Measurements from ENCODE around the gene PRDM16. TPM values are rescaled to one million over a fixed set of nuclear protein-coding genes. Genes with fewer than 3 reads are reported as not detected.

The PRDM16 gene
- total RNA-seq, 2 experiments from 2014 or later, result not detected

DNA sequence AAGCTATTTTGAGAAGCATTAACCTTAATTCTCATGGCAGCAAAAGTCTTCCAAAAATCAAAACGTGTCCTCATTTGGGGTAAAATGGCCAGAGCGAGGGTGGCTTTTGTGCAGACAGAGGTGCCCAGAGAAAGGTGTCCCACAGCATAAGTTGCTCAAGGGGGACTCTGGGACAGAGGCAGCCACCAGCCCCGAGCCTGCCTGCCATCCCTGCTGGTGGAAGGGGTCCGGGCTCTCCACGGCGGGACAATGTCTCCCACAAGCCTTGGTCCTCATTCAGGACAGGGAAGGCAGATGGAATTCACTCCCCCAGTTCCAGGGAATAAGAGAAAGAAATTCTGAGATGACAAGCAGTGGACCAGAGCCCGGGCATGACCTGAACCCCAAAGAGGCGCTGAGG is 372.9 kb downstream of the PRDM16 start:
- Histone ChIP-seq H3K9me2 (ENCODE audit: insufficient read depth, low read length) (no peaks in the 10 kb centered on the region), H3K27ac (ENCODE audit: low read depth, low read length, poor library complexity, severe bottlenecking) (no peak overlapping the region), H3K4me1 (ENCODE audit: insufficient read depth, low read length, poor library complexity, severe bottlenecking) (no peaks in the 10 kb centered on the region), H3K9me3 (ENCODE audit: low read length) (no peaks in the 10 kb centered on the region), H3K4me3 (ENCODE audit: low read depth, low read length, poor library complexity, severe bottlenecking) (no peak overlapping the region), H2AFZ (ENCODE audit: low read length) (no peak overlapping the region), H3K4me2 (ENCODE audit: low read length) (no peak overlapping the region), H3K79me2 (ENCODE audit: insufficient read depth, low read depth, low read length) (no peaks in the 10 kb centered on the region), H3K36me3 (ENCODE audit: insufficient read depth, low read length) (no peaks in the 10 kb centered on the region), H4K20me1 (ENCODE audit: insufficient read depth, low read length) (no peaks in the 10 kb centered on the region)
- intact Hi-C loops (cut with micrococcal nuclease; ENCODE audit: unreplicated experiment), result no loop called here
- no peak for TF ChIP-seq EZH2phosphoT487 (IDR thresholded peaks at IDR 0.05; ENCODE audit: borderline replicate concordance, low read depth, low read length)
- TF ChIP-seq, protein P1, sequence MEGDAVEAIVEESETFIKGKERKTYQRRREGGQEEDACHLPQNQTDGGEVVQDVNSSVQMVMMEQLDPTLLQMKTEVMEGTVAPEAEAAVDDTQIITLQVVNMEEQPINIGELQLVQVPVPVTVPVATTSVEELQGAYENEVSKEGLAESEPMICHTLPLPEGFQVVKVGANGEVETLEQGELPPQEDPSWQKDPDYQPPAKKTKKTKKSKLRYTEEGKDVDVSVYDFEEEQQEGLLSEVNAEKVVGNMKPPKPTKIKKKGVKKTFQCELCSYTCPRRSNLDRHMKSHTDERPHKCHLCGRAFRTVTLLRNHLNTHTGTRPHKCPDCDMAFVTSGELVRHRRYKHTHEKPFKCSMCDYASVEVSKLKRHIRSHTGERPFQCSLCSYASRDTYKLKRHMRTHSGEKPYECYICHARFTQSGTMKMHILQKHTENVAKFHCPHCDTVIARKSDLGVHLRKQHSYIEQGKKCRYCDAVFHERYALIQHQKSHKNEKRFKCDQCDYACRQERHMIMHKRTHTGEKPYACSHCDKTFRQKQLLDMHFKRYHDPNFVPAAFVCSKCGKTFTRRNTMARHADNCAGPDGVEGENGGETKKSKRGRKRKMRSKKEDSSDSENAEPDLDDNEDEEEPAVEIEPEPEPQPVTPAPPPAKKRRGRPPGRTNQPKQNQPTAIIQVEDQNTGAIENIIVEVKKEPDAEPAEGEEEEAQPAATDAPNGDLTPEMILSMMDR (conservative IDR thresholded peaks at IDR 0.05; ENCODE audit: low read length), result no peak
- CTCF ChIA-PET (ENCODE audit: unreplicated experiment), result no interaction called here
- BruUV-seq (replicated peaks), result no TSS peak
- no peak for DNase-seq (ENCODE audit: low spot score)
- POLR2A ChIA-PET, result interaction anchor here (1.1 kb wide), 1 partner anchor 11 kb away, joined by 4 read pairs; no protein-coding TSS in a partner anchor

DNA sequence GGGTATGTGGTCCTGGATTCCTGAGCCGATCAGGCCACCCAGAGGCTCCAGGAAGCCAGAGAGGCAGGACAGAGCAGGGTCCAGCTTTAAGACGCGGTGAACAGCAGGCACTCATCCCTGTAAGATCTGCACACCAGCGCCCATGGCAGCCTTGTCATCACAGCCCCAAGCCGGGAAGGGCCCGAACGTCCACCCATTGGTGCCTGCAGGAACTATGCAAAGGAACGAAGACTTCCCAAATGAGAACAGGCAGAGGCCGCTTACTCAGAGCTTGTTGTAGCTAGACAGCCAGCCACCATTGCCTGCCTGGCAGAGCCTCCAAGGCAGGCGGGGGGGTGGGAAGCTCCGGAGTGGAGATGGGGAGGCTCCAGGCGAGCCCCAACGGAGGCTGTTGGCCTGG is 373.3 kb downstream of the PRDM16 start:
- Histone ChIP-seq H3K27ac (ENCODE audit: low read depth, low read length, poor library complexity, severe bottlenecking) (no peak overlapping the region), H3K4me3 (ENCODE audit: low read depth, low read length, poor library complexity, severe bottlenecking) (no peak overlapping the region), H4K20me1 (ENCODE audit: insufficient read depth, low read length) (no peaks in the 10 kb centered on the region), H3K79me2 (ENCODE audit: insufficient read depth, low read depth, low read length) (no peaks in the 10 kb centered on the region), H2AFZ (ENCODE audit: low read length) (no peak overlapping the region), H3K9me3 (ENCODE audit: low read length) (no peaks in the 10 kb centered on the region), H3K4me1 (ENCODE audit: insufficient read depth, low read length, poor library complexity, severe bottlenecking) (no peaks in the 10 kb centered on the region), H3K9me2 (ENCODE audit: insufficient read depth, low read length) (no peaks in the 10 kb centered on the region), H3K36me3 (ENCODE audit: insufficient read depth, low read length) (no peaks in the 10 kb centered on the region), H3K4me2 (ENCODE audit: low read length) (no peak overlapping the region)
- TF ChIP-seq, protein P1 (conservative IDR thresholded peaks at IDR 0.05; ENCODE audit: low read length), result no peak
- no peak for TF ChIP-seq EZH2phosphoT487 (IDR thresholded peaks at IDR 0.05; ENCODE audit: borderline replicate concordance, low read depth, low read length)
- ChIA-PET CTCF (ENCODE audit: unreplicated experiment) (no interaction called here), POLR2A (interaction anchor here (1.1 kb wide), 1 partner anchor 11 kb away, joined by 4 read pairs; no protein-coding TSS in a partner anchor)
- intact Hi-C loops (cut with micrococcal nuclease; ENCODE audit: unreplicated experiment), result no loop called here
- BruUV-seq (replicated peaks), result no TSS peak
- DNase-seq (ENCODE audit: low spot score), result no peak

DNA sequence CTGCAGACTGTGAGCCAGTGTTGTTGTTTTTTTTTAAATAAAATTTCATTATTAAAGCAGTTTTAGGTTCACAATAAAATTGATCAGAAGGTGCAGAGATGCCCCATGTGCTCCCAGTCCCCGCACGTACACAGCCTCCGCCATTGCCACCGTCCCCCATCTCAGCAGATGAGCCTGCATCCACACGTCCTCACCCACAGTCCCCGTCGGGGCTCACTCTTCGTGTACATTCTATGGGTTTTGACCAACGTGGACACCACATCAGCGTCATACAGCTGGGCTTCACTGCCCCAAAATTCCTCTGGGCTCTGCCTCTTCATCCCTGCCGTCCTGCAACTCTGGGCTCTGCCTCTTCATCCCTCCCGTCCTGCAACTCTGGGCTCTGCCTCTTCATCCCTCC is 373.9 kb downstream of the PRDM16 start:
- no peaks in the 10 kb centered on the region for H3K9me3 ChIP-seq (ENCODE audit: low read length)
- H3K4me1 ChIP-seq (ENCODE audit: insufficient read depth, low read length, poor library complexity, severe bottlenecking), result no peaks in the 10 kb centered on the region
- H3K79me2 ChIP-seq (ENCODE audit: insufficient read depth, low read depth, low read length), result no peaks in the 10 kb centered on the region
- no peak for TF ChIP-seq EZH2phosphoT487 (IDR thresholded peaks at IDR 0.05; ENCODE audit: borderline replicate concordance, low read depth, low read length)
- TF ChIP-seq, protein P1 (conservative IDR thresholded peaks at IDR 0.05; ENCODE audit: low read length), result no peak
- BruUV-seq (replicated peaks), result no TSS peak
- no peak overlapping the region for H3K27ac ChIP-seq (ENCODE audit: low read depth, low read length, poor library complexity, severe bottlenecking)
- no peaks in the 10 kb centered on the region for H3K36me3 ChIP-seq (ENCODE audit: insufficient read depth, low read length)
- H3K4me3 ChIP-seq (ENCODE audit: low read depth, low read length, poor library complexity, severe bottlenecking), result no peak overlapping the region
- no peaks in the 10 kb centered on the region for H3K9me2 ChIP-seq (ENCODE audit: insufficient read depth, low read length)
- ChIA-PET CTCF (ENCODE audit: unreplicated experiment) (no interaction called here), POLR2A (no interaction called here)
- no peaks in the 10 kb centered on the region for H4K20me1 ChIP-seq (ENCODE audit: insufficient read depth, low read length)
- DNase-seq (ENCODE audit: low spot score), result no peak
- H2AFZ ChIP-seq (ENCODE audit: low read length), result no peak overlapping the region
- no peak overlapping the region for H3K4me2 ChIP-seq (ENCODE audit: low read length)
- intact Hi-C loops (cut with micrococcal nuclease; ENCODE audit: unreplicated experiment), result no loop called here
